ENCODE results near the gene PCDHGB4.
A peak's percentile ranks its signal among the peaks of the same experiment; 100 is the strongest.
"Not testable (repeated sequence)": the region's sequence is repeated elsewhere in the genome, so short reads cannot be mapped to it uniquely, and the experiment has no call there.

PCDHGB4 gene

GRCh38 chr5:141398608-141399007 is 11.1 kb downstream of the PCDHGB4 start:
- no peak for DNase-seq (ENCODE audit: low spot score)

GRCh38 chr5:141399555-141400258 is 12.2 kb downstream of the PCDHGB4 start:
- DNase-seq (ENCODE audit: low spot score), result no peak

- DNase-seq (ENCODE audit: low spot score), result peak; percentile 37
Observed at GRCh38 chr5:141402553-141403243, 15.2 kb downstream of the PCDHGB4 start, which contains the start of gene PCDHGA9. Gene PCDHGA9 (plus strand): TSS chr5:141402778. CDS start chr5:141402953, 175 bp downstream.

GRCh38 chr5:141403387-141403786 is 15.9 kb downstream of the PCDHGB4 start:
- no peak for DNase-seq (ENCODE audit: low spot score)

- DNase-seq (ENCODE audit: low spot score), result peak; percentile 47
Observed at GRCh38 chr5:141407790-141408505, 20.4 kb downstream of the PCDHGB4 start, which contains the start of gene PCDHGB6. Gene PCDHGB6 (plus strand): TSS chr5:141408021. CDS start chr5:141408203, 182 bp downstream.

- DNase-seq (ENCODE audit: low spot score), result no peak
Observed at GRCh38 chr5:141409598-141410306, 22.3 kb downstream of the PCDHGB4 start.

GRCh38 chr5:141411575-141411974 is 24.1 kb downstream of the PCDHGB4 start:
- DNase-seq (ENCODE audit: low spot score), result no peak

- DNase-seq (ENCODE audit: low spot score), result peak; percentile 58
Observed at GRCh38 chr5:141412854-141413539, 25.5 kb downstream of the PCDHGB4 start, which contains the start of gene PCDHGA10. Gene PCDHGA10 (plus strand): TSS chr5:141412987. CDS start chr5:141413176, 189 bp downstream.

- DNase-seq (ENCODE audit: low spot score), result no peak
Observed at GRCh38 chr5:141413540-141414069, 26.1 kb downstream of the PCDHGB4 start.

GRCh38 chr5:141414548-141415274 is 27.2 kb downstream of the PCDHGB4 start:
- DNase-seq (ENCODE audit: low spot score), result not testable (repeated sequence)

GRCh38 chr5:141415275-141415618 is 27.7 kb downstream of the PCDHGB4 start:
- not testable (repeated sequence) for DNase-seq (ENCODE audit: low spot score)

- peak; percentile 80 for DNase-seq (ENCODE audit: low spot score)
Observed at GRCh38 chr5:141417494-141418172, 30.1 kb downstream of the PCDHGB4 start, which contains the start of gene PCDHGB7. Gene PCDHGB7 (plus strand): TSS chr5:141417677. CDS start chr5:141417860, 183 bp downstream.

GRCh38 chr5:141419074-141419880 is 31.8 kb downstream of the PCDHGB4 start:
- DNase-seq (ENCODE audit: low spot score), result no peak

GRCh38 chr5:141420855-141421488 is 33.5 kb downstream of the PCDHGB4 start, which contains the start of gene PCDHGA11:
Gene PCDHGA11 (plus strand): TSS chr5:141421051. CDS start chr5:141421228, 177 bp downstream.
- peak; percentile 56 for DNase-seq (ENCODE audit: low spot score)

GRCh38 chr5:141421489-141421855 is 34.0 kb downstream of the PCDHGB4 start:
- no peak for DNase-seq (ENCODE audit: low spot score)

GRCh38 chr5:141422742-141423291 is 35.3 kb downstream of the PCDHGB4 start:
- no peak for DNase-seq (ENCODE audit: low spot score)

GRCh38 chr5:141427783-141428426 is 40.4 kb downstream of the PCDHGB4 start:
- no peak for DNase-seq (ENCODE audit: low spot score)
